HepG2 (cell line): Measurements from ENCODE around the gene ZNF222. TPM values are rescaled to one million over a fixed set of nuclear protein-coding genes. Genes with fewer than 3 reads are reported as not detected.
A peak's percentile ranks its signal among the peaks of the same experiment; 100 is the strongest.

Experiments used
- ATAC-seq: fragments of 200-7000 bp; cut with Tn5 transposase; 3 replicates; pipeline ENCODE4 v1.9.1; 2020; ENCODE audit warnings: mild to moderate bottlenecking, moderate library complexity
- BruUV-seq: library from RNA; stranded (reverse); fragments of 400-500 nt; replicated peaks from 2 replicates; lab custom pipeline; 2021; lab: Mats Ljungman, UMichigan
- CTCF ChIA-PET: fragments of 300-600 bp; formaldehyde crosslinking; extraction: SDS; loops from one replicate; lab custom pipeline; 2021; ENCODE audit warnings: low total read pairs, inconsistent platforms, low intra/inter-chr PET ratio; lab: Yijun Ruan, JAX
- POLR2A ChIA-PET: fragments of 350-600 bp; sonication (Branson Sonifier 250); formaldehyde crosslinking; loops from one replicate; lab custom pipeline; 2020; ENCODE audit warnings: antibody characterized with exemption, inconsistent platforms; lab: Yijun Ruan, JAX
- DNase-seq: peaks from one replicate; pipeline ENCODE4 v3.0.0-alpha.2; 2015; ENCODE audit warnings: low spot score
- FAIRE-seq: peaks from 3 replicates; lab custom pipeline; 2011; peaks lifted over from hg19 to GRCh38; lab: Jason Lieb, UNC
- H2AFZ ChIP-seq: one replicate; pipeline ENCODE4 v1.6.1; 2011; ENCODE audit warnings: low read length, inconsistent platforms
- H3K27ac ChIP-seq: fragments of 300-600 bp; 3 replicates; pipeline ENCODE4 v1.8.0; 2011; ENCODE audit warnings: mixed run types, mild to moderate bottlenecking, mixed read lengths, low read length, inconsistent platforms; ENCODE audit not compliant: insufficient read depth; ENCODE audit errors: extremely low read length
- H3K27me3 ChIP-seq, 2 experiments: fragments of 200-600 bp in 1 of 2; 2 replicates in 1 of 2; 3 replicates in 1 of 2; pipeline versions ENCODE4 v1.6.0 to v1.8.0; 2011; ENCODE audit warnings: low read length in 2 of 2, mild to moderate bottlenecking in 2 of 2, moderate library complexity in 2 of 2, inconsistent platforms in 1 of 2; ENCODE audit not compliant: insufficient read depth in 2 of 2, control insufficient read depth in 1 of 2
- H3K36me3 ChIP-seq, 2 experiments: fragments of 200-600 bp in 1 of 2; replicated peaks in 1 of 2; 2 replicates in 1 of 2; 3 replicates in 1 of 2; pipeline versions ENCODE4 v1.5.1 to v1.8.0; 2011; ENCODE audit warnings: low read length in 2 of 2, inconsistent platforms in 1 of 2; ENCODE audit not compliant: insufficient read depth in 2 of 2, control insufficient read depth in 1 of 2
- H3K4me1 ChIP-seq: 2 replicates; pipeline ENCODE4 v1.5.1; 2012; ENCODE audit warnings: low read length, inconsistent platforms; ENCODE audit not compliant: insufficient read depth
- H3K4me2 ChIP-seq: 2 replicates; pipeline ENCODE4 v1.6.0; 2011; ENCODE audit warnings: low read depth, low read length, inconsistent platforms
- H3K4me3 ChIP-seq, 3 experiments: fragments of 200-600 bp in 1 of 3; sonication (generic), shearing (Covaris generic) in 1 of 3; replicated peaks in 1 of 3; 2 replicates each; pipeline ENCODE4 v1.5.1; 2011 to 2016; ENCODE audit warnings: low read length in 3 of 3, inconsistent platforms in 2 of 3, low read depth in 2 of 3, mild to moderate bottlenecking in 2 of 3, control low read depth in 1 of 3, mixed read lengths in 1 of 3; ENCODE audit not compliant: insufficient read depth in 1 of 3
- H3K79me2 ChIP-seq: one replicate; pipeline ENCODE4 v1.6.1; 2011; ENCODE audit warnings: low read length, inconsistent platforms; ENCODE audit not compliant: insufficient read depth
- H3K9ac ChIP-seq: 2 replicates; pipeline ENCODE4 v1.6.0; 2011; ENCODE audit warnings: mild to moderate bottlenecking, low read depth, low read length, inconsistent platforms; ENCODE audit not compliant: insufficient read depth
- H3K9me3 ChIP-seq: 2 replicates; pipeline ENCODE4 v1.5.1; 2012; ENCODE audit warnings: mild to moderate bottlenecking, low read length
- H4K20me1 ChIP-seq: 2 replicates; pipeline ENCODE4 v1.6.0; 2011; ENCODE audit warnings: inconsistent platforms, mild to moderate bottlenecking, low read length, moderate library complexity; ENCODE audit not compliant: insufficient read depth
- CENPX ChIP-seq: sonication (generic); formaldehyde crosslinking; IDR thresholded peaks from 2 replicates; pipeline ENCODE4 v1.9.0; 2021; ENCODE audit warnings: mild to moderate bottlenecking, missing genetic modification reagents, moderate library complexity
- GATA4 ChIP-seq: sonication (generic); IDR thresholded peaks from 2 replicates; pipeline ENCODE4 v1.6.1; 2016; ENCODE audit warnings: antibody characterized with exemption, low read depth, borderline replicate concordance
- POLR2A ChIP-seq, 2 experiments: IDR thresholded peaks; 2 replicates each; pipeline ENCODE4 v1.6.1; 2011; ENCODE audit warnings: low read depth in 2 of 2, low read length in 2 of 2, mild to moderate bottlenecking in 1 of 2, moderate library complexity in 1 of 2; ENCODE audit not compliant: insufficient read depth in 1 of 2
- ZBTB42 ChIP-seq: sonication (generic); formaldehyde crosslinking; IDR thresholded peaks from 2 replicates; pipeline ENCODE4 v1.5.0; 2020; ENCODE audit warnings: mild to moderate bottlenecking, missing genetic modification reagents
- WGBS: methylation state at CpG from one replicate; pipeline ENCODE4 v1.1.6; 2017; ENCODE audit warnings: low lambda C conversion rate; 5-methylcytosine and 5-hydroxymethylcytosine counted together
- in situ Hi-C: cut with HindIII; loops from 2 replicates; pipeline ENCODE4 v1.10.0; 2017; ENCODE audit warnings: low pct_unique_long_range_greater_than_20kb; ENCODE audit not compliant: extremely low pct_ligation_motif_present
- intact Hi-C: fragments of 100-400 bp; cut with micrococcal nuclease; formaldehyde crosslinking; loops from one replicate; pipeline ENCODE4 v1.10.0; 2022; ENCODE audit not compliant: unreplicated experiment
- polyA plus RNA-seq, 8 experiments: library from polyadenylated mRNA; depleted of rRNA in 3 of 8; stranded (reverse) in 7 of 8; unstranded in 1 of 8; fragments of >200 nt; fragmentation: Illumina TruSeq in 4 of 8; extraction: Trizol in 4 of 8; gene quantifications; 2 replicates each; pipeline versions ENCODE4 v1.2.1 to v1.2.3, GENCODE V29; 2011 to 2016; ENCODE audit warnings: low read depth in 4 of 8, missing spikeins in 1 of 8, mixed read lengths in 1 of 8; ENCODE audit not compliant: insufficient read depth in 1 of 8
- total RNA-seq, 5 experiments: library from RNA; depleted of rRNA; stranded (reverse); fragments of >200 nt; fragmentation: Illumina TruSeq; extraction: Trizol; gene quantifications; 2 replicates each; pipeline ENCODE4 v1.2.3, GENCODE V29; 2016; ENCODE audit warnings: low read depth in 1 of 5
- TF ChIP-seq, protein P1 (sequence below): sonication (generic); formaldehyde crosslinking; IDR thresholded peaks from 2 replicates; pipeline ENCODE4 v1.5.0; 2020; ENCODE audit warnings: missing genetic modification reagents, mild to moderate bottlenecking, borderline replicate concordance
- TF ChIP-seq, protein P2 (sequence below): sonication (generic); formaldehyde crosslinking; IDR thresholded peaks from 2 replicates; pipeline ENCODE4 v1.8.0; 2022; ENCODE audit warnings: mild to moderate bottlenecking, missing genetic modification reagents, moderate library complexity
- TF ChIP-seq, protein P3 (sequence below): sonication (generic); formaldehyde crosslinking; IDR thresholded peaks from 2 replicates; pipeline ENCODE4 v1.4.0; 2020; ENCODE audit warnings: missing genetic modification reagents, mild to moderate bottlenecking, borderline replicate concordance
- TF ChIP-seq, protein P4 (sequence below): sonication (generic); formaldehyde crosslinking; IDR thresholded peaks from 2 replicates; pipeline ENCODE4 v1.5.1; 2020; ENCODE audit warnings: missing genetic modification reagents, mild to moderate bottlenecking, borderline replicate concordance
- TF ChIP-seq, protein P5 (sequence below): sonication (generic); formaldehyde crosslinking; IDR thresholded peaks from 2 replicates; pipeline ENCODE4 v1.8.1; 2022; ENCODE audit warnings: low read depth, mild to moderate bottlenecking, missing genetic modification reagents

ZNF222 gene
- total and polyA plus RNA-seq, 2 of the 13 experiments (the other 11 are each of a cell fraction or from before 2014, with no cell fraction given) = 2.2 to 6.2 TPM

DNA sequence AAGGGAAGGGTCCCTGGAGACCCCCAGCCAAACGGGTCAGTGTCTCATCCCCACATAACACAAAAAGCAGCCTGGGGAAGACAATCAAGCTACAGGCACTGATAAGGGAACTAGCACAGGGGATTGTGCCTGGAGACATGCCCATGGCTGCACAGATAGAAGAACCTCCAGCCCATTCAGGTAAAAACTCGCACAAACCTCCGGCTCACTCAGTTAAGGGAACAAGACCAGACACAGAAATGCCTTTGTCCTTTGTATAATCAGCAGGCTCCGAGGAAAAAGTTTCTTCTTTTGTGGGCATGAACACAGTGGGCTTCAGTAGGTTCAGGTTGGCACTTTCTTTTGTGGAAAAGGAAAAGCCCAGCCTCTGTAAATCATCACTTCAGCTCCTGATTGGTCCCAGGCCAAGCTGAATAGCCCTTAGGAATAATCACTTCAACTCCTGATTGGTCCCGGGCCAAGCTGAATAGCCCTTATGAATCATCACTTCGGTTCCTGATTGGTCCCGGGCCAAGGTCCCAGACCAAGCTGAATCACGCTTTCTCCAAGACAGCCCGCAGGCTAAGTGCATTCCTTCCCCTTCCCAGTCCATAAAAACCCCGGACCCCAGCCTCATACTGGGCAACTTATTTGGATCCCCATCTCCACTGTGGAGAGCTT lies 27.4 kb upstream of the ZNF222 start (continued):
- TF ChIP-seq POLR2A (IDR thresholded peaks at IDR 0.05; ENCODE audit: insufficient read depth in 1 of 2, low read depth in 2 of 2, low read length in 2 of 2) = no peak
- TF ChIP-seq, protein P1, sequence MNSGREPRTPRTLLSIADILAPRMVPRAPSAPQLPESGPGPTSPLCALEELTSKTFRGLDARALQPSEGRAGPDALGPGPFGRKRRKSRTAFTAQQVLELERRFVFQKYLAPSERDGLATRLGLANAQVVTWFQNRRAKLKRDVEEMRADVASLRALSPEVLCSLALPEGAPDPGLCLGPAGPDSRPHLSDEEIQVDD = no peak
- no peak for TF ChIP-seq ZBTB42 (CRISPR knock-in tag)
- TF ChIP-seq GATA4 = no peak
- TF ChIP-seq, protein P2, sequence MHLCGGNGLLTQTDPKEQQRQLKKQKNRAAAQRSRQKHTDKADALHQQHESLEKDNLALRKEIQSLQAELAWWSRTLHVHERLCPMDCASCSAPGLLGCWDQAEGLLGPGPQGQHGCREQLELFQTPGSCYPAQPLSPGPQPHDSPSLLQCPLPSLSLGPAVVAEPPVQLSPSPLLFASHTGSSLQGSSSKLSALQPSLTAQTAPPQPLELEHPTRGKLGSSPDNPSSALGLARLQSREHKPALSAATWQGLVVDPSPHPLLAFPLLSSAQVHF = no peak

DNA sequence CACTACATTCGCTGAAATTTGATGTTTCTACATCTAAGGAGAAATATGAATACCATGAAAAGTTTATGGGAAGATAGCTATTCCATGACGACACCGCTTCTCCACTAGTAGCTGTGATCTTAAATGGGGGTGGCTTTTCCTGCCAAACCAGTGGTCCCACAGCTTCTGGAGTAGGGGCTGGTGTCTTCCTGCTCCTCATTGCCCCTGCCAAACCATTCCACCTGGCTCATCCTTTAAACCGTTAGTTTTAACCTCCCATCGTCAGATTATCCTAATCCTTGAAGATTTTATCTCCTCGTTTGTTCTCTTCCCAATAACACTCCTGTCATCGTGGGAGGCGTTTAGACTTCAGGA lies 23.0 kb upstream of the ZNF222 start:
- in situ Hi-C loops (no loop called here), intact Hi-C loops (loop anchor here (2.0 to 10.0 kb wide), 4 partner anchors 67 to 140 kb away; partner anchors contain the start of genes ZNF225, ZNF234, ZNF284 and ZNF45)
- Histone ChIP-seq H3K9ac (peak overlapping the region; percentile 70), H2AFZ (peak overlapping the region; percentile 78), H3K4me2 (peak overlapping the region; percentile 80), H3K36me3 (peaks cover 0 to 2% of the 10 kb centered on the region in 2 experiments; a peak in 1 of 5 replicates), H4K20me1 (no peaks in the 10 kb centered on the region), H3K9me3 (no peaks in the 10 kb centered on the region), H3K79me2 (peaks cover 2% of the 10 kb centered on the region), H3K27ac (peak overlapping the region; percentile 60), H3K4me3 (peak overlapping the region; percentile 70 to 95 (median 81)), H3K4me1 (peaks cover 6% of the 10 kb centered on the region)
- ChIA-PET CTCF (no interaction called here), POLR2A (interaction anchor here (0.8 to 2.2 kb wide), 4 partner anchors 17 to 163 kb away, joined by 3 to 8 read pairs (median 4); partner anchors contain the start of genes ZNF223, ZNF226 and ZNF45)
- TSS peak; percentile 96 for BruUV-seq
- FAIRE-seq (no peak), ATAC-seq (no peak), DNase-seq (no peak)
- 33% methylated on average over 8 of the region's 8 CpGs for WGBS
- TF ChIP-seq, protein P3, sequence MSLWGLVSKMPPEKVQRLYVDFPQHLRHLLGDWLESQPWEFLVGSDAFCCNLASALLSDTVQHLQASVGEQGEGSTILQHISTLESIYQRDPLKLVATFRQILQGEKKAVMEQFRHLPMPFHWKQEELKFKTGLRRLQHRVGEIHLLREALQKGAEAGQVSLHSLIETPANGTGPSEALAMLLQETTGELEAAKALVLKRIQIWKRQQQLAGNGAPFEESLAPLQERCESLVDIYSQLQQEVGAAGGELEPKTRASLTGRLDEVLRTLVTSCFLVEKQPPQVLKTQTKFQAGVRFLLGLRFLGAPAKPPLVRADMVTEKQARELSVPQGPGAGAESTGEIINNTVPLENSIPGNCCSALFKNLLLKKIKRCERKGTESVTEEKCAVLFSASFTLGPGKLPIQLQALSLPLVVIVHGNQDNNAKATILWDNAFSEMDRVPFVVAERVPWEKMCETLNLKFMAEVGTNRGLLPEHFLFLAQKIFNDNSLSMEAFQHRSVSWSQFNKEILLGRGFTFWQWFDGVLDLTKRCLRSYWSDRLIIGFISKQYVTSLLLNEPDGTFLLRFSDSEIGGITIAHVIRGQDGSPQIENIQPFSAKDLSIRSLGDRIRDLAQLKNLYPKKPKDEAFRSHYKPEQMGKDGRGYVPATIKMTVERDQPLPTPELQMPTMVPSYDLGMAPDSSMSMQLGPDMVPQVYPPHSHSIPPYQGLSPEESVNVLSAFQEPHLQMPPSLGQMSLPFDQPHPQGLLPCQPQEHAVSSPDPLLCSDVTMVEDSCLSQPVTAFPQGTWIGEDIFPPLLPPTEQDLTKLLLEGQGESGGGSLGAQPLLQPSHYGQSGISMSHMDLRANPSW (CRISPR knock-in tag) = no peak
- TF ChIP-seq, protein P4, sequence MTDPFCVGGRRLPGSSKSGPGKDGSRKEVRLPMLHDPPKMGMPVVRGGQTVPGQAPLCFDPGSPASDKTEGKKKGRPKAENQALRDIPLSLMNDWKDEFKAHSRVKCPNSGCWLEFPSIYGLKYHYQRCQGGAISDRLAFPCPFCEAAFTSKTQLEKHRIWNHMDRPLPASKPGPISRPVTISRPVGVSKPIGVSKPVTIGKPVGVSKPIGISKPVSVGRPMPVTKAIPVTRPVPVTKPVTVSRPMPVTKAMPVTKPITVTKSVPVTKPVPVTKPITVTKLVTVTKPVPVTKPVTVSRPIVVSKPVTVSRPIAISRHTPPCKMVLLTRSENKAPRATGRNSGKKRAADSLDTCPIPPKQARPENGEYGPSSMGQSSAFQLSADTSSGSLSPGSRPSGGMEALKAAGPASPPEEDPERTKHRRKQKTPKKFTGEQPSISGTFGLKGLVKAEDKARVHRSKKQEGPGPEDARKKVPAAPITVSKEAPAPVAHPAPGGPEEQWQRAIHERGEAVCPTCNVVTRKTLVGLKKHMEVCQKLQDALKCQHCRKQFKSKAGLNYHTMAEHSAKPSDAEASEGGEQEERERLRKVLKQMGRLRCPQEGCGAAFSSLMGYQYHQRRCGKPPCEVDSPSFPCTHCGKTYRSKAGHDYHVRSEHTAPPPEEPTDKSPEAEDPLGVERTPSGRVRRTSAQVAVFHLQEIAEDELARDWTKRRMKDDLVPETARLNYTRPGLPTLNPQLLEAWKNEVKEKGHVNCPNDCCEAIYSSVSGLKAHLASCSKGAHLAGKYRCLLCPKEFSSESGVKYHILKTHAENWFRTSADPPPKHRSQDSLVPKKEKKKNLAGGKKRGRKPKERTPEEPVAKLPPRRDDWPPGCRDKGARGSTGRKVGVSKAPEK (CRISPR knock-in tag) = no peak
- TF ChIP-seq CENPX (CRISPR knock-in tag) = no peak
- TF ChIP-seq, protein P5, sequence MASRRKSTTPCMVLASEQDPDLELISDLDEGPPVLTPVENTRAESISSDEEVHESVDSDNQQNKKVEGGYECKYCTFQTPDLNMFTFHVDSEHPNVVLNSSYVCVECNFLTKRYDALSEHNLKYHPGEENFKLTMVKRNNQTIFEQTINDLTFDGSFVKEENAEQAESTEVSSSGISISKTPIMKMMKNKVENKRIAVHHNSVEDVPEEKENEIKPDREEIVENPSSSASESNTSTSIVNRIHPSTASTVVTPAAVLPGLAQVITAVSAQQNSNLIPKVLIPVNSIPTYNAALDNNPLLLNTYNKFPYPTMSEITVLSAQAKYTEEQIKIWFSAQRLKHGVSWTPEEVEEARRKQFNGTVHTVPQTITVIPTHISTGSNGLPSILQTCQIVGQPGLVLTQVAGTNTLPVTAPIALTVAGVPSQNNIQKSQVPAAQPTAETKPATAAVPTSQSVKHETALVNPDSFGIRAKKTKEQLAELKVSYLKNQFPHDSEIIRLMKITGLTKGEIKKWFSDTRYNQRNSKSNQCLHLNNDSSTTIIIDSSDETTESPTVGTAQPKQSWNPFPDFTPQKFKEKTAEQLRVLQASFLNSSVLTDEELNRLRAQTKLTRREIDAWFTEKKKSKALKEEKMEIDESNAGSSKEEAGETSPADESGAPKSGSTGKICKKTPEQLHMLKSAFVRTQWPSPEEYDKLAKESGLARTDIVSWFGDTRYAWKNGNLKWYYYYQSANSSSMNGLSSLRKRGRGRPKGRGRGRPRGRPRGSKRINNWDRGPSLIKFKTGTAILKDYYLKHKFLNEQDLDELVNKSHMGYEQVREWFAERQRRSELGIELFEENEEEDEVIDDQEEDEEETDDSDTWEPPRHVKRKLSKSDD (CRISPR knock-in tag) = no peak
- TF ChIP-seq, all 625 proteins: peak for 0
- H3K27me3 ChIP-seq = no peaks in the 10 kb centered on the region; a peak in 1 of 5 replicates
